SH-SY5Y (cell line): ENCODE results near the gene AK2.

ENCODE experiments used
- GATA2 ChIP-seq: IDR thresholded peaks from 2 replicates; pipeline ENCODE4 v1.6.1; 2011; ENCODE audit warnings: mild to moderate bottlenecking, low read depth, low read length
- GATA3 ChIP-seq: IDR thresholded peaks from 2 replicates; pipeline ENCODE4 v1.6.1; 2011; ENCODE audit warnings: low read depth, mild to moderate bottlenecking, low read length, moderate library complexity

Gene AK2

GRCh38 chr1:32980080-32980479 lies 56.6 kb downstream of the AK2 start:
- no peak for TF ChIP-seq GATA3
- no peak for TF ChIP-seq GATA2

GRCh38 chr1:32978854-32979253 lies 57.8 kb downstream of the AK2 start:
- TF ChIP-seq GATA2, result no peak
- no peak for TF ChIP-seq GATA3

- no peak for TF ChIP-seq GATA3
- no peak for TF ChIP-seq GATA2
Observed at GRCh38 chr1:32977546-32978087, 59.1 kb downstream of the AK2 start.

- TF ChIP-seq GATA2 (no peak), GATA3 (no peak)
Observed at GRCh38 chr1:32972814-32973428, 63.8 kb downstream of the AK2 start.

- TF ChIP-seq GATA2, result no peak
- TF ChIP-seq GATA3, result no peak
Observed at GRCh38 chr1:32971576-32971975, 65.1 kb downstream of the AK2 start.

DNA sequence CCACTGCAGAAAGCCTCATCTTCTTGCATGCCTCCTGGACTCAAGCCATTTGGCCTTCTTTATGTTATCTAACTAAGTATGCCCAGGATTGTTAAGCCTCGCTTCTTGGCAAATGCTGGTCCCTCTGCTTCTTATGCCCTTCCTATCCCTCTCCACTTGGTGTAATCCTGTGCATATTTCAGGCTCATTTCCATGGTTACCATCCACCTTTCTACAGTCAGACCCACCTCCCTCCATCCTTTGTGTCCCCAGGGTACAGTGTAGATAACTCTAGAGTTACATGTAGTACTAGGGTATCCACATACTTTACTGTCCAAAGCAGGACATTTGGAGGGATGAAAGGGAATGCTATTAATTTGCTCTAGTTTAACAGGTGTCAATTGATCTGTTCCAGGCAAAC lies 65.5 kb downstream of the AK2 start:
- TF ChIP-seq GATA3, result no peak
- TF ChIP-seq GATA2, result no peak

- TF ChIP-seq GATA3, result no peak
- TF ChIP-seq GATA2, result no peak
Observed at GRCh38 chr1:32969566-32969965, 67.1 kb downstream of the AK2 start.

- TF ChIP-seq GATA2, result no peak
- no peak for TF ChIP-seq GATA3
Observed at GRCh38 chr1:32967888-32968568, 68.7 kb downstream of the AK2 start.

- TF ChIP-seq GATA2 (no peak), GATA3 (no peak)
Observed at GRCh38 chr1:32966900-32967299, 69.8 kb downstream of the AK2 start.

- TF ChIP-seq GATA3, result no peak
- TF ChIP-seq GATA2, result no peak
Observed at GRCh38 chr1:32965251-32965747, 71.4 kb downstream of the AK2 start.

- TF ChIP-seq GATA3 (no peak), GATA2 (no peak)
Observed at GRCh38 chr1:32964461-32965250, 72.0 kb downstream of the AK2 start, which contains the start of gene RNF19B. Gene RNF19B, minus strand, starts transcription at chr1:32964809. Its CDS starts 124 bp downstream, at chr1:32964685.

DNA sequence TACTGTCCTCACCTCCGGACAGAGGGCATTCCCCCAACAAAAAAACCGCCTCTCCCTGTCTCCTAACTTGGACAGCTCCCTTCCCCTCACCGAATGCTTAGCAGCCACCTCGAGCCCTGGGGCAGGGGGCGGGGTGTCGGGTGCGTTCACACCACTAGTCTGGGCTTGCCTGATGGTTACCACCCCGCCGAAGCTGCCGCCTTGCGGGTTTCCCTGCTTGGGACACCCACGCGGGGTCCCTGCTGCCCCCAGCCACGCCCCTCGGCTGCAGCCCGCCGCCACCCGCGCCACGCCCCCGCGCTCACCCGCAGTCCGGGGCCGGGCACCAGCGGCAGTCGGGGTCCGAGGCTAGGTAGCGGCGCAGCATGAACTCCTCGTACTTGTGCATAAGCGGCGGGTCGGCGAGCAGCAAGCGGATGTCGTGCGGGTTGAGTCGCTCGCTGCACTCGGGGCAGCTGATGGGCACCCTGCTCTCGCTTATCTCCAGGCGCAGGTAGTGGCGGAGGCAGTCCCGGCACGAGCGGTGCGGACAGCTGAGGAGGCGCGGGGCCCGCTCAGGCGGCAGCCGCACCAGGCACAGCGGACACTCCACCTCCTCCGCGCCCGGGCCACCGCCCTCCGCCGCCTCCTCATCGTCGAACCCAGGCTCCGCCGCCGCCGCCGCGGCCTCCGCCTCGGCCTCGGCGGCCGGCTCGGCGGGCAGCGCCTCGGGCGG lies 72.8 kb downstream of the AK2 start:
- peak; percentile 27; the same call in 1 of the 2 replicates for TF ChIP-seq GATA2
- no peak for TF ChIP-seq GATA3

- TF ChIP-seq GATA3 (no peak), GATA2 (no peak)
Observed at GRCh38 chr1:32962248-32962896, 74.3 kb downstream of the AK2 start.
